HEK293T (cell line): ENCODE measurements around the gene COX6B1.

ENCODE experiments used
- BHLHE40 ChIP-seq: fragments of 450-650 bp; IDR thresholded peaks from 2 replicates; pipeline ENCODE4 v1.6.1; 2016; ENCODE audit warnings: mild to moderate bottlenecking, moderate library complexity, borderline replicate concordance
- CTBP1 ChIP-seq: fragments of 450-650 bp; IDR thresholded peaks from 2 replicates; pipeline ENCODE4 v1.6.1; 2016; ENCODE audit warnings: borderline replicate concordance
- FOXK2 ChIP-seq: fragments of 450-650 bp; IDR thresholded peaks from 2 replicates; pipeline ENCODE4 v1.6.1; 2016; ENCODE audit warnings: mild to moderate bottlenecking
- SUZ12 ChIP-seq: fragments of 450-650 bp; IDR thresholded peaks from 2 replicates; pipeline ENCODE4 v1.6.1; 2016; ENCODE audit warnings: mild to moderate bottlenecking
- TARDBP ChIP-seq: fragments of 450-650 bp; IDR thresholded peaks from 2 replicates; pipeline ENCODE4 v1.6.1; 2016

DNA sequence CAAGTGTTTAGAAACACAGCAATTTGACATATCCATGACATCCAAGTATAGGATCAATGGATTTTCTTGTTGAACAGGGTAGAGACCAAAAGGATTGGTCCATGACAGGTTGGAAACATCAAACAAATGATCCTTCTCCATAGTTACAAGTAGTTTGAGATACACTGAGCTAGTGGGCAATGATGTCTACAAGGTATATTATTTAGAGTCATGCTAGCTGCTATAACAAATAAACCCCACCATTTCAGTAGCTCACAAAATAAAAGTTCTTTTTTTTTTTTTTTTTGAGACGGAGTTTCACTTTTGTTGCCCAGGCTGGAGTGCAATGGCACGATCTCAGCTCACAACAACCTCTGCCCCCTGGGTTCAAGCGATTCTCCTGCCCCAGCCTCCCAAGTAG is 40.5 kb upstream of the COX6B1 start:
- TF ChIP-seq CTBP1 (no peak), SUZ12 (no peak), FOXK2 (no peak), TARDBP (no peak), BHLHE40 (no peak)
